Astrocyte (in vitro differentiated cells and primary cell): Measurements from ENCODE around the gene ATG101. TPM values are rescaled to one million over a fixed set of nuclear protein-coding genes. Genes with fewer than 3 reads are reported as not detected.

ENCODE experiments used
- DNase-seq: peaks from one replicate; pipeline ENCODE4 v3.0.0-alpha.2; 2010; ENCODE audit warnings: low read depth
- FAIRE-seq: peaks from 2 replicates; lab custom pipeline; 2011; peaks lifted over from hg19 to GRCh38; lab: Jason Lieb, UNC
- H2AFZ ChIP-seq: 2 replicates; pipeline ENCODE4 v1.6.0; 2012; ENCODE audit warnings: low read depth, low read length, inconsistent platforms
- H3K27ac ChIP-seq: 2 replicates; pipeline ENCODE4 v1.5.1; 2011; ENCODE audit warnings: low read depth, low read length, inconsistent platforms
- H3K27me3 ChIP-seq: 2 replicates; pipeline ENCODE4 v1.6.0; 2011; ENCODE audit warnings: low read length, inconsistent platforms; ENCODE audit not compliant: insufficient read depth
- H3K36me3 ChIP-seq: 2 replicates; pipeline ENCODE4 v1.5.1; 2011; ENCODE audit warnings: low read length, inconsistent platforms; ENCODE audit not compliant: insufficient read depth
- H3K4me1 ChIP-seq: 2 replicates; pipeline ENCODE4 v1.5.1; 2011; ENCODE audit warnings: low read length, inconsistent platforms; ENCODE audit not compliant: insufficient read depth
- H3K4me2 ChIP-seq: 2 replicates; pipeline ENCODE4 v1.6.0; 2012; ENCODE audit warnings: low read length, inconsistent platforms
- H3K4me3 ChIP-seq: 2 replicates; pipeline ENCODE4 v1.5.1; 2011; ENCODE audit warnings: low read depth, mild to moderate bottlenecking, low read length, inconsistent platforms; ENCODE audit not compliant: insufficient read depth
- H3K79me2 ChIP-seq: 2 replicates; pipeline ENCODE4 v1.6.0; 2012; ENCODE audit warnings: mild to moderate bottlenecking, low read length, inconsistent platforms; ENCODE audit not compliant: insufficient read depth
- H3K9ac ChIP-seq: 2 replicates; pipeline ENCODE4 v1.6.0; 2012; ENCODE audit warnings: mild to moderate bottlenecking, low read length, inconsistent platforms
- H3K9me3 ChIP-seq: 2 replicates; pipeline ENCODE4 v1.5.1; 2012; ENCODE audit warnings: low read depth, mild to moderate bottlenecking, low read length, inconsistent platforms; ENCODE audit not compliant: insufficient read depth
- H4K20me1 ChIP-seq: 2 replicates; pipeline ENCODE4 v1.6.0; 2012; ENCODE audit warnings: low read length, inconsistent platforms; ENCODE audit not compliant: insufficient read depth
- H3K27ac Mint-ChIP-seq: one replicate; pipeline ENCODE4 v1.8.0; 2021; ENCODE audit warnings: mild to moderate bottlenecking, mixed read lengths; ENCODE audit not compliant: unreplicated experiment
- H3K27me3 Mint-ChIP-seq: one replicate; pipeline ENCODE4 v1.8.0; 2021; ENCODE audit warnings: low read depth, mixed read lengths; ENCODE audit not compliant: unreplicated experiment
- H3K36me3 Mint-ChIP-seq: one replicate; pipeline ENCODE4 v1.8.0; 2021; ENCODE audit warnings: low read depth, mixed read lengths; ENCODE audit not compliant: unreplicated experiment
- H3K4me1 Mint-ChIP-seq: one replicate; pipeline ENCODE4 v1.8.0; 2021; ENCODE audit warnings: low read depth, mixed read lengths; ENCODE audit not compliant: unreplicated experiment
- H3K4me3 Mint-ChIP-seq: one replicate; pipeline ENCODE4 v1.8.0; 2021; ENCODE audit warnings: mild to moderate bottlenecking, moderate library complexity, mixed read lengths; ENCODE audit not compliant: unreplicated experiment
- H3K9me3 Mint-ChIP-seq: one replicate; pipeline ENCODE4 v1.8.0; 2021; ENCODE audit warnings: mild to moderate bottlenecking, mixed read lengths; ENCODE audit not compliant: unreplicated experiment
- CTCF ChIP-seq: IDR thresholded peaks from 2 replicates; pipeline ENCODE4 v1.5.1; 2011; ENCODE audit warnings: low read depth, mild to moderate bottlenecking, inconsistent platforms, low read length, moderate library complexity; ENCODE audit not compliant: insufficient read depth
- EZH2 ChIP-seq: IDR thresholded peaks from 2 replicates; pipeline ENCODE4 v1.6.1; 2012; ENCODE audit warnings: mild to moderate bottlenecking, low read length, inconsistent platforms; ENCODE audit not compliant: insufficient read depth
- total RNA-seq: library from RNA; stranded (reverse); gene quantifications from 2 replicates; pipeline ENCODE4 v1.2.1, GENCODE V29; 2021

The ATG101 gene
- total RNA-seq, 1 donor from 2014 or later: 54.2 TPM

- Mint-ChIP-seq H3K4me1 (no peaks in the 10 kb centered on the region), H3K27me3 (peaks cover 23% of the 10 kb centered on the region), H3K4me3 (no peak overlapping the region), H3K27ac (no peak overlapping the region), H3K9me3 (no peaks in the 10 kb centered on the region), H3K36me3 (no peaks in the 10 kb centered on the region)
- Histone ChIP-seq H3K27me3 (no peaks in the 10 kb centered on the region), H3K79me2 (no peaks in the 10 kb centered on the region), H3K4me3 (no peak overlapping the region), H3K4me2 (no peak overlapping the region), H3K36me3 (no peaks in the 10 kb centered on the region), H3K4me1 (peaks cover 13% of the 10 kb centered on the region), H2AFZ (no peak overlapping the region), H3K9ac (no peak overlapping the region), H3K9me3 (no peaks in the 10 kb centered on the region), H3K27ac (no peak overlapping the region), H4K20me1 (peaks cover 2% of the 10 kb centered on the region)
- DNase-seq: no peak
- no peak for FAIRE-seq
- no peak for TF ChIP-seq EZH2
- TF ChIP-seq CTCF: no peak
Observed at GRCh38 chr12:52062167-52063081, 7.4 kb upstream of the ATG101 start.

- Mint-ChIP-seq H3K36me3 (no peaks in the 10 kb centered on the region), H3K4me3 (peak overlapping the region; percentile 20), H3K27me3 (peaks cover 23% of the 10 kb centered on the region), H3K27ac (no peak overlapping the region), H3K4me1 (no peaks in the 10 kb centered on the region), H3K9me3 (no peaks in the 10 kb centered on the region)
- FAIRE-seq (no peak), DNase-seq (no peak)
- Histone ChIP-seq H3K4me1 (peaks cover 13% of the 10 kb centered on the region), H3K4me2 (peak overlapping the region; percentile 30), H2AFZ (peak overlapping the region; percentile 14), H3K9me3 (no peaks in the 10 kb centered on the region), H3K9ac (peak overlapping the region; percentile 68), H3K27me3 (no peaks in the 10 kb centered on the region), H4K20me1 (no peaks in the 10 kb centered on the region), H3K27ac (peak overlapping the region; percentile 72), H3K79me2 (no peaks in the 10 kb centered on the region), H3K36me3 (no peaks in the 10 kb centered on the region), H3K4me3 (no peak overlapping the region)
- no peak for TF ChIP-seq CTCF
- TF ChIP-seq EZH2: no peak
Observed at GRCh38 chr12:52063082-52063924, 6.5 kb upstream of the ATG101 start.
